ENCODE measurements around the gene KMO. TPM values are rescaled to one million over a fixed set of nuclear protein-coding genes. Genes with fewer than 3 reads are reported as not detected.

The KMO gene
- total and polyA plus RNA-seq, 2 of the 8 experiments (the other 6 are each of a cell fraction or from before 2014, with no cell fraction given), result not detected

DNA sequence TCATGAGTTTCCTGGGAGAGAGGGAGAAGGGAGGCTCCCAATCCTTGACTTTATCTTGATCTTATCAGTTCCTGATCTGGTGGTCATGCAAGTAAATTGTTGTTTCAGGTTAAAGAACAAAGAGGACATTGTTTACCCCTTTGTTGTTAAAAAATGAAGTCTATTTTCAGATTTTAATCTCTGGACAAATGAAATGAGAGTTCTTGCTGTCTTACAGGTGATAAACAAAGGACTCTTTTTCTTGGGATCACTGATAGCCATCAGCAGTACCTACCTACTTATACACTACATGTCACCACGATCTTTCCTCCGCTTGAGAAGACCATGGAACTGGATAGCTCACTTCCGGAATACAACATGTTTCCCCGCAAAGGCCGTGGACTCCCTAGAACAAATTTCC is 59.6 kb downstream of the KMO start:
- TF ChIP-seq SIX5 (IDR thresholded peaks at IDR 0.05; ENCODE audit: low read depth, low read length), result no peak
- TF ChIP-seq KDM4A (IDR thresholded peaks at IDR 0.05; ENCODE audit: low read depth, low read length, severe bottlenecking), result no peak
- no peak for TF ChIP-seq RBBP5 (IDR thresholded peaks at IDR 0.05; ENCODE audit: borderline replicate concordance, low read depth, low read length)
- TF ChIP-seq YY1 (IDR thresholded peaks at IDR 0.05; ENCODE audit: low read depth, low read length), result no peak
- no peak for TF ChIP-seq JUND (IDR thresholded peaks at IDR 0.05; ENCODE audit: low read length)
- TF ChIP-seq EP300 (IDR thresholded peaks at IDR 0.05; ENCODE audit: borderline replicate concordance in 1 of 2, low read depth in 2 of 2, low read length in 2 of 2), result no peak
- TF ChIP-seq TBP (IDR thresholded peaks at IDR 0.05; ENCODE audit: low read depth, low read length), result no peak
- no peak for TF ChIP-seq SP1 (IDR thresholded peaks at IDR 0.05; ENCODE audit: low read depth, low read length)
- no peak for TF ChIP-seq SIRT6 (IDR thresholded peaks at IDR 0.05; ENCODE audit: low read length)
- TF ChIP-seq MAX (IDR thresholded peaks at IDR 0.05), result no peak
- TF ChIP-seq ZNF274 (IDR thresholded peaks at IDR 0.05; ENCODE audit: borderline replicate concordance, extremely low read depth, low read length), result no peak
- no peak for TF ChIP-seq NANOG (IDR thresholded peaks at IDR 0.05; ENCODE audit: insufficient read depth, low read depth, low read length, poor library complexity, severe bottlenecking)
- TF ChIP-seq CHD1 (IDR thresholded peaks at IDR 0.05; ENCODE audit: low read depth, low read length), result no peak
- no peak for TF ChIP-seq CHD2 (IDR thresholded peaks at IDR 0.05; ENCODE audit: low read length)
- TF ChIP-seq RAD21 (IDR thresholded peaks at IDR 0.05 in 1 of 2, conservative IDR thresholded peaks at IDR 0.05 in 1 of 2; ENCODE audit: low read depth in 2 of 2, low read length in 2 of 2), result no peak
- Histone ChIP-seq H3K9ac (replicated peaks in 1 of 4; ENCODE audit: extremely low read depth in 1 of 4, low read depth in 3 of 4, low read length in 3 of 4) (no peak overlapping the region), H3K4me1 (replicated peaks in 1 of 4; ENCODE audit: control insufficient read depth in 3 of 4, insufficient read depth in 4 of 4, low read length in 3 of 4) (no peaks in the 10 kb centered on the region), H4K91ac (replicated peaks; ENCODE audit: insufficient read length, low read length) (no peak overlapping the region), H3K27me3 (replicated peaks in 1 of 4; ENCODE audit: control insufficient read depth in 3 of 4, extremely low read depth in 1 of 4, insufficient read depth in 3 of 4, low read length in 3 of 4) (no peaks in the 10 kb centered on the region), H3K36me3 (ENCODE audit: control insufficient read depth in 2 of 4, insufficient read depth in 4 of 4, low read length in 3 of 4) (no peaks in the 10 kb centered on the region), H2BK15ac (ENCODE audit: low read length) (no peak overlapping the region), H2AK5ac (ENCODE audit: low read depth, low read length) (no peak overlapping the region), H3K79me2 (ENCODE audit: control insufficient read depth in 1 of 2, insufficient read depth in 2 of 2, low read length in 2 of 2) (no peaks in the 10 kb centered on the region), H3K4me3 (ENCODE audit: extremely low read depth in 1 of 4, insufficient read depth in 2 of 4, low read depth in 3 of 4, low read length in 4 of 4) (no peak overlapping the region), H2BK5ac (ENCODE audit: low read depth, low read length) (no peak overlapping the region), H3K79me1 (ENCODE audit: low read depth, low read length) (no peaks in the 10 kb centered on the region), H4K20me1 (replicated peaks in 1 of 2; ENCODE audit: control insufficient read depth in 1 of 2, insufficient read depth in 2 of 2, low read length in 2 of 2) (no peaks in the 10 kb centered on the region), H3K23ac (ENCODE audit: insufficient read length) (no peak overlapping the region), H3K23me2 (ENCODE audit: low read depth, low read length) (no peaks in the 10 kb centered on the region), H3K14ac (ENCODE audit: insufficient read length) (no peak overlapping the region), H2BK20ac (ENCODE audit: low read length) (no peak overlapping the region), H2BK12ac (ENCODE audit: low read depth, low read length) (no peak overlapping the region), H3K4me2 (ENCODE audit: insufficient read depth in 1 of 2, low read depth in 2 of 2, low read length in 2 of 2) (no peak overlapping the region), H3K4ac (replicated peaks; ENCODE audit: insufficient read length, low read depth, low read length) (no peak overlapping the region), H3K27ac (ENCODE audit: low read depth, low read length) (no peak overlapping the region), H3K56ac (replicated peaks; ENCODE audit: insufficient read length, low read depth, low read length) (no peak overlapping the region), H3K9me3 (ENCODE audit: insufficient read depth in 2 of 2, low read depth in 1 of 2, low read length in 1 of 2) (no peaks in the 10 kb centered on the region), H3K18ac (ENCODE audit: extremely low read depth, low read length) (no peak overlapping the region), H2AFZ (ENCODE audit: low read length) (no peak overlapping the region), H4K8ac (ENCODE audit: extremely low read depth, insufficient read depth, low read length) (no peak overlapping the region), H4K5ac (ENCODE audit: insufficient read length, low read depth, low read length) (no peak overlapping the region), H2BK120ac (replicated peaks; ENCODE audit: low read depth, low read length) (no peak overlapping the region)
- no peak for FAIRE-seq
- ChIA-PET POLR2A (ENCODE audit: partially characterized antibody) (no interaction called here), CTCF (ENCODE audit: partially characterized antibody) (interaction anchor here (1.4 kb wide), 1 partner anchor 19 kb away, joined by 5 read pairs; no protein-coding TSS in a partner anchor)
- WGBS, 2 experiments (ENCODE audit: extremely low coverage in 1 of 2, insufficient coverage in 1 of 2, insufficient read length in 1 of 2, insufficient replicate concordance in 2 of 2, low coverage in 1 of 2, low lambda C conversion rate in 2 of 2, missing lambda C conversion rate in 1 of 2), result 86% methylated on average over 5 of the region's 5 CpGs; no CpG with 5 or more reads in 1 of the 2 experiments
- no peak for DNase-seq (ENCODE audit: low read depth in 1 of 2, low spot score in 2 of 2)
